Upper lobe of left lung (tissue), 6 donors: ENCODE measurements around the gene JMJD4. TPM values are rescaled to one million over a fixed set of nuclear protein-coding genes. Genes with fewer than 3 reads are reported as not detected.
A peak's percentile ranks its signal among the peaks of the same experiment; 100 is the strongest.

Experiments
- ATAC-seq, 2 donors: fragments of 200-7000 bp; cut with Tn5 transposase; one replicate each; pipeline ENCODE4 v1.9.1; 2022; ENCODE audit warnings: mild to moderate bottlenecking in 2 of 2, moderate library complexity in 2 of 2; ENCODE audit not compliant: low FRiP score in 2 of 2
- DNase-seq, 2 donors: peaks; one replicate each; pipeline ENCODE4 v3.0.0-alpha.2; 2019 to 2020
- H3K27ac ChIP-seq, 4 donors: fragments of 200-600 bp; sonication (generic); one replicate each; pipeline ENCODE4 v1.5.1; 2016 to 2019
- H3K27me3 ChIP-seq, 4 donors: fragments of 200-600 bp; sonication (generic); one replicate each; pipeline ENCODE4 v1.5.1; 2017 to 2019
- H3K36me3 ChIP-seq, 4 donors: fragments of 200-600 bp; sonication (generic); one replicate each; pipeline ENCODE4 v1.5.1; 2016 to 2019
- H3K4me1 ChIP-seq, 4 donors: fragments of 200-600 bp; sonication (generic); one replicate each; pipeline ENCODE4 v1.5.1; 2018 to 2019
- H3K4me3 ChIP-seq, 4 donors: fragments of 200-600 bp; sonication (generic); one replicate each; pipeline ENCODE4 v1.5.1; 2017 to 2019; ENCODE audit warnings: mild to moderate bottlenecking in 2 of 4, moderate library complexity in 1 of 4
- H3K9me3 ChIP-seq, 4 donors: fragments of 200-600 bp; sonication (generic); one replicate each; pipeline ENCODE4 v1.5.1; 2018 to 2019
- CTCF ChIP-seq, 6 experiments: fragments of 450-650 bp in 4 of 6; fragments of 200-600 bp in 2 of 6; sonication (generic) in 2 of 6; IDR thresholded peaks; one replicate each; pipeline ENCODE4 v1.5.1; 2016 to 2019; ENCODE audit warnings: antibody characterized with exemption in 6 of 6
- EP300 ChIP-seq, 4 donors: sonication (generic); formaldehyde crosslinking; IDR thresholded peaks; one replicate each; pipeline ENCODE4 v1.5.1; 2017; ENCODE audit warnings: antibody characterized with exemption in 4 of 4, control low read depth in 2 of 4
- POLR2A ChIP-seq, 4 donors: fragments of 450-650 bp; IDR thresholded peaks; one replicate each; pipeline ENCODE4 v1.5.1; 2016 to 2017; ENCODE audit warnings: antibody characterized with exemption in 4 of 4, mild to moderate bottlenecking in 2 of 4
- POLR2AphosphoS5 ChIP-seq, 2 donors: sonication (generic); formaldehyde crosslinking; IDR thresholded peaks; one replicate each; pipeline ENCODE4 v1.5.1; 2017; ENCODE audit warnings: antibody characterized with exemption in 2 of 2
- WGBS, 2 donors: methylation state at CpG; one replicate each; pipeline ENCODE4 v1.1.5; 2017 to 2018; 5-methylcytosine and 5-hydroxymethylcytosine counted together
- total RNA-seq, 6 donors: library from RNA; depleted of rRNA in 4 of 6; stranded (reverse); fragments of >200 nt in 4 of 6; gene quantifications; one replicate each; pipeline versions ENCODE4 v1.1.0 to v1.2.1, GENCODE V29; 2016 to 2021
- donor health status: DM: no; HTN: no; CAD: no; lungs with moderate emphysema.
- donor health status: DM: no; HTN: yes; CAD: no; lungs with severe emphysema.

JMJD4 gene
- total RNA-seq, 6 donors from 2014 or later = 12.6 to 27.2 (median 20.0) TPM

- WGBS, 2 donors = 95 to 96% methylated on average over 7 of the region's 7 CpGs
- Histone ChIP-seq H3K36me3 (peaks cover 0 to 35% (median 14%) of the 10 kb centered on the region in 4 donors), H3K4me3 (no peak overlapping the region), H3K4me1 (no peaks in the 10 kb centered on the region), H3K9me3 (no peaks in the 10 kb centered on the region), H3K27me3 (no peaks in the 10 kb centered on the region), H3K27ac (no peak overlapping the region)
- DNase-seq (no peak), ATAC-seq (no peak)
- TF ChIP-seq EP300 (IDR thresholded peaks at IDR 0.05) (no peak), CTCF (IDR thresholded peaks at IDR 0.05) (no peak), POLR2AphosphoS5 (IDR thresholded peaks at IDR 0.05) (no peak), POLR2A (IDR thresholded peaks at IDR 0.05) (no peak)
Observed at GRCh38 chr1:227779685-227780084, 44.6 kb upstream of the JMJD4 start.

DNA sequence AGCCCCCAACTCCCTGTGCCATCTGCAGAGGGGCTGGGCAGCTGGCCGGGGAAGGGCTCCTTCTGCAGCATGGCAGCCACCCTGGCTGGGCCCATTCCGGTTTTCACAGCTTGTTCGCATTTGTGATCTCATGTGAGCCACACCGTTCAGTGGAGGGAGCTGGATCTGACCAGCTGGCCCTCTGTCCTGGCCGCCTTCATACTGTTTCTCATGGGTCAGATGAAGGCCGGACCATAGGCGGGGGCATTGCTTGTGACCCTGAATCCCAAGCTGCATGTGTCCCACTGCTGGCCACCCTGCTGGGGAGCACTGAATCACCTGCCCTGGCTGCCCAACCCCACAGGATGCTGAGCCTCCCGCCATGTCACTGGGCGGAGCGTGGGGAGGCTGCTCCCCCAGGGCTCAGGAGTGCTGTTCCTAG lies 43.9 kb upstream of the JMJD4 start:
- Histone ChIP-seq H3K4me3 (no peak overlapping the region), H3K27ac (no peak overlapping the region), H3K36me3 (peaks cover 0 to 40% (median 14%) of the 10 kb centered on the region in 4 donors), H3K4me1 (no peaks in the 10 kb centered on the region), H3K27me3 (no peaks in the 10 kb centered on the region), H3K9me3 (no peaks in the 10 kb centered on the region)
- TF ChIP-seq POLR2A (IDR thresholded peaks at IDR 0.05) = no peak
- no peak for TF ChIP-seq CTCF (IDR thresholded peaks at IDR 0.05)
- no peak for TF ChIP-seq POLR2AphosphoS5 (IDR thresholded peaks at IDR 0.05)
- no peak for TF ChIP-seq EP300 (IDR thresholded peaks at IDR 0.05)
- DNase-seq = no peak
- peak in 1 of 2 donors; percentile 36 for ATAC-seq
- 94 to 100% methylated on average over 4 to 10 of the region's 10 CpGs for WGBS, 2 donors

DNA sequence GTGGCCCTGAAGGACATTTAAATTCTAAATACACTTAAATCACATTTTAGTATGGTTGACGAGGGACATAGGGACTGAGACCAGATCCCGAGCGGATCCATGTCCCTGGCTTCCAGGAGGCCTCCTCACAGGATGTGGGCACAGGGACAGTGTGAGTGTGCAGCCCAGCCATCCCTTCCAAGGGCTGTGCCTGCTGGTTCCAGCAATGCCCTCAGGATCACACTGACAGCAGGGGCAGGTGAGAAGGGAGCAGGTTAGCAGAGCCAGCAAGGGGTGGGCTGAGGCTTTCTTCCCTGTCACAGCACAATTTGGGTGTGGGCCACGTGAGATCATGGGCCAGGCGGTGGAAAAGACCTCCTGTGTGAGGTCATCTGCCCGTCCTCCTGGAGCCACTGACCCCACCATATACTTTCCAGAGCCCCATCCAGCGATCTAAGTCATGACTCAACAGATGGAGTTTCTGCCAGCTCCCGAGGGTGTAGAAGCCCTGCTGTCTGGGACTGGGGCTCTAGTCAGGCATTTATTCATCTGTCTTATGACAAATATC lies 43.4 kb upstream of the JMJD4 start:
- no peak overlapping the region for H3K4me3 ChIP-seq
- DNase-seq (no peak), ATAC-seq (peak in 1 of 2 donors; percentile 67)
- no peaks in the 10 kb centered on the region for H3K27me3 ChIP-seq
- TF ChIP-seq POLR2AphosphoS5 (IDR thresholded peaks at IDR 0.05) = no peak
- no peak for TF ChIP-seq EP300 (IDR thresholded peaks at IDR 0.05)
- no peak for TF ChIP-seq CTCF (IDR thresholded peaks at IDR 0.05)
- no peak for TF ChIP-seq POLR2A (IDR thresholded peaks at IDR 0.05)
- no peak overlapping the region for H3K27ac ChIP-seq
- no peaks in the 10 kb centered on the region for H3K4me1 ChIP-seq
- WGBS, 2 donors = 95 to 100% methylated on average over 3 to 8 of the region's 8 CpGs
- H3K36me3 ChIP-seq = peaks cover 0 to 40% (median 14%) of the 10 kb centered on the region in 4 donors
- H3K9me3 ChIP-seq = no peaks in the 10 kb centered on the region

GRCh38 chr1:227777646-227778045 lies 42.5 kb upstream of the JMJD4 start:
- Histone ChIP-seq H3K36me3 (peaks cover 0 to 43% (median 14%) of the 10 kb centered on the region in 4 donors), H3K9me3 (no peaks in the 10 kb centered on the region), H3K27me3 (no peaks in the 10 kb centered on the region), H3K27ac (no peak overlapping the region), H3K4me1 (no peaks in the 10 kb centered on the region), H3K4me3 (no peak overlapping the region)
- DNase-seq (no peak), ATAC-seq (no peak)
- WGBS, 2 donors = 94 to 97% methylated on average over 4 of the region's 4 CpGs
- no peak for TF ChIP-seq CTCF (IDR thresholded peaks at IDR 0.05)
- TF ChIP-seq POLR2A (IDR thresholded peaks at IDR 0.05) = no peak
- no peak for TF ChIP-seq POLR2AphosphoS5 (IDR thresholded peaks at IDR 0.05)
- TF ChIP-seq EP300 (IDR thresholded peaks at IDR 0.05) = no peak

GRCh38 chr1:227777156-227777555 lies 42.1 kb upstream of the JMJD4 start:
- WGBS, 2 donors = 93 to 97% methylated on average over 11 of the region's 11 CpGs
- Histone ChIP-seq H3K4me3 (no peak overlapping the region), H3K36me3 (peaks cover 0 to 47% (median 14%) of the 10 kb centered on the region in 4 donors), H3K9me3 (no peaks in the 10 kb centered on the region), H3K4me1 (no peaks in the 10 kb centered on the region), H3K27ac (no peak overlapping the region), H3K27me3 (no peaks in the 10 kb centered on the region)
- no peak for ATAC-seq
- TF ChIP-seq CTCF (IDR thresholded peaks at IDR 0.05) = no peak
- TF ChIP-seq POLR2AphosphoS5 (IDR thresholded peaks at IDR 0.05) = no peak
- TF ChIP-seq EP300 (IDR thresholded peaks at IDR 0.05) = no peak
- TF ChIP-seq POLR2A (IDR thresholded peaks at IDR 0.05) = no peak
- DNase-seq = no peak
